GM19099 (cell line): ENCODE data around the gene NR5A2.

Experiments used
- POLR2A ChIP-seq: IDR thresholded peaks from 3 replicates; pipeline ENCODE4 v1.6.1; 2011; ENCODE audit warnings: low read depth; ENCODE audit not compliant: insufficient read length; ENCODE audit errors: extremely low read depth

NR5A2 gene

GRCh38 chr1:200042552-200043335 is 15.2 kb downstream of the NR5A2 start:
- TF ChIP-seq POLR2A = no peak

DNA sequence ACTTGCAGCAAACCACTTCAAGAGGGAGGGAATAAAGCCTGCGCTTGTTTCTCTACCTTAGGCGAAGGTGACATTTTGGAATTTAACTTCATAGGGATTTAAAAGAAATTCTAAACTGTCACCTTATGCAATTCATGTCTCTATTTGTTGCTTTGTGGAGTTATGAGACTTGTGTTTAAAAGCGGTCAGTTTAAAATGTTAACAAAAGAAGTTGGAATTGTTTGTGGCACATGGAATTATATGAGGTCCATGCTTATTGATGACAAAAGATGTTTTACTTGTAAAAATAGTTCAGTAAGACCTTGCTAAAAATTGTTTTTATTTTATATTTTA is 15.8 kb downstream of the NR5A2 start:
- no peak for TF ChIP-seq POLR2A

DNA sequence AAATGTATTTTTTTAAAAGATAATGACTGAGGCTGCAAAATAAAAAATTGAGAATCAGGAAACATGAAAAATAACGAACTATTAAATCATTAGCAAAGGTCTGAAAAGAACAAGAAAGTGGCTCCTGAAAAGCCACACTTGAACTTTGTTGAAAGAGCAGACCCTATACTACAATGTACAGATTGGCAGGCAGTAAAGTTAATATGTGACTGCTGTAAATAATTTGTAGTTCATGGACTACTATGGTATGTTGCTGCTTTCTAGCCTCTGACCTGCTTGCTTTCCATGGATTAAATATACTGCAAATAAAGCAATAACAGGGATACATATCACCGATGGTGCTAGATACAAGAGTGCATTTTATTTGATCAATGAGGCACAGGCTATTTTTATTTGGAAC is 18.6 kb downstream of the NR5A2 start:
- TF ChIP-seq POLR2A = no peak

DNA sequence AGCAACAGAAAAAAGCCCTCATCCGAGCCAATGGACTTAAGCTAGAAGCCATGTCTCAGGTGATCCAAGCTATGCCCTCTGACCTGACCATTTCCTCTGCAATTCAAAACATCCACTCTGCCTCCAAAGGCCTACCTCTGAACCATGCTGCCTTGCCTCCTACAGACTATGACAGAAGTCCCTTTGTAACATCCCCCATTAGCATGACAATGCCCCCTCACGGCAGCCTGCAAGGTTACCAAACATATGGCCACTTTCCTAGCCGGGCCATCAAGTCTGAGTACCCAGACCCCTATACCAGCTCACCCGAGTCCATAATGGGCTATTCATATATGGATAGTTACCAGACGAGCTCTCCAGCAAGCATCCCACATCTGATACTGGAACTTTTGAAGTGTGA is 20.7 kb downstream of the NR5A2 start:
- no peak for TF ChIP-seq POLR2A

DNA sequence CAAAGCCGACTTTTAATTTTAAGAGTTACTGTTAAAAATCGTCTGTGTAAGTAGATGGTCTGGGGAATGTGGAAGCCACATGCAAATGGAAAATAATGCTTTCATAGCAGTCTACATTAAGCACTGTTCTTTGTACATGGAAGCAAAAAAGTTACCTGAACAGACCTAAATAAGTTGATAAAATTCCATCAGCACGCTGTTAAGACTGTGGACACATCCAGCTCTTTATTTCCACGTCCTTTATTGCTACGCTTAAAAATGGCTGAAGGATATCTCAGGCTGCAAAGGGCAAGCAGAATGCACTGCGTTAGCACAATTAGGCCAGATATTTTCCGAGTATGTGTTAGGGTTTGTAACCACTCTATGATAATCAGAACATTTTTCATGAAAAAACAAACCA is 22.3 kb downstream of the NR5A2 start:
- TF ChIP-seq POLR2A = no peak

GRCh38 chr1:200051620-200052019 is 24.1 kb downstream of the NR5A2 start:
- TF ChIP-seq POLR2A = no peak

DNA sequence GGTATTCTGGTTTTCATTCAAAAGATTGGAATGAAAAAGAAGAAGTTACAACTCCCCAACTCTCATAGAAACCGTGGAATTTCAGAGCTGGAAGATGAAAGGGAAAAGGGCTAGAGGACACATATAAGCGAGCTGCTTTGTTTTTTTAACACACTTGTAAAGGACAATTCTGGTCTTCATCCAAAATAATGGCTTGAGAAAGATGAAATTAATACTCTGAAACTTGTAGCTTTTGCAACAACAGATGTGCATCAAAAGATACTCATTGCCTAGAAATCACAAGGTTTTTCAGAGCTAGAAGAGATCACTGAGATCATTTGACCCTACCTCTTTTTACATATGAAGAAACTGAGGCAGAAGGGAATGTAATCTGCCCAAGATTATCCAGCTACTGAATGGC is 25.6 kb downstream of the NR5A2 start:
- no peak for TF ChIP-seq POLR2A

GRCh38 chr1:200053646-200054045 is 26.1 kb downstream of the NR5A2 start:
- no peak for TF ChIP-seq POLR2A

GRCh38 chr1:200058341-200058740 is 30.8 kb downstream of the NR5A2 start:
- TF ChIP-seq POLR2A = no peak

- no peak for TF ChIP-seq POLR2A
Measured at GRCh38 chr1:200062143-200062542, 34.6 kb downstream of the NR5A2 start.

GRCh38 chr1:200072636-200073285 is 45.3 kb downstream of the NR5A2 start:
- no peak for TF ChIP-seq POLR2A

DNA sequence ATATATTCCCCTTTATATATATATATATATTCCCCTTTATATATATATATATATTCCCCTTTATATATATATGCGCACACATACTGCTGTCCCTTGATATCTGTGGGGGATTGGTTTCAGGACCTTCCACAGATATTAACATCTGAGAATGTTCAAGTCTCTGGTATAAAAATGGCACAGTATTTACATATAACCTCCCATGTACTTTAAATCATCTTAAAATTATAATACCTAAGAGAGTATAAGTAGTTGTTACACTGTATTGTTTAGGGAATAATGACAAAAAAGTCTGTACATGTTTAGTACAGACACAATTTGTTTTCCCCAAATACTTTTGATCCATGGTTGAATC is 45.8 kb downstream of the NR5A2 start:
- no peak for TF ChIP-seq POLR2A

- no peak for TF ChIP-seq POLR2A
Measured at GRCh38 chr1:200075522-200075921, 48.0 kb downstream of the NR5A2 start.

- TF ChIP-seq POLR2A = no peak
Measured at GRCh38 chr1:200075938-200076546, 48.5 kb downstream of the NR5A2 start.

GRCh38 chr1:200079232-200079940 is 51.9 kb downstream of the NR5A2 start:
- TF ChIP-seq POLR2A = no peak

DNA sequence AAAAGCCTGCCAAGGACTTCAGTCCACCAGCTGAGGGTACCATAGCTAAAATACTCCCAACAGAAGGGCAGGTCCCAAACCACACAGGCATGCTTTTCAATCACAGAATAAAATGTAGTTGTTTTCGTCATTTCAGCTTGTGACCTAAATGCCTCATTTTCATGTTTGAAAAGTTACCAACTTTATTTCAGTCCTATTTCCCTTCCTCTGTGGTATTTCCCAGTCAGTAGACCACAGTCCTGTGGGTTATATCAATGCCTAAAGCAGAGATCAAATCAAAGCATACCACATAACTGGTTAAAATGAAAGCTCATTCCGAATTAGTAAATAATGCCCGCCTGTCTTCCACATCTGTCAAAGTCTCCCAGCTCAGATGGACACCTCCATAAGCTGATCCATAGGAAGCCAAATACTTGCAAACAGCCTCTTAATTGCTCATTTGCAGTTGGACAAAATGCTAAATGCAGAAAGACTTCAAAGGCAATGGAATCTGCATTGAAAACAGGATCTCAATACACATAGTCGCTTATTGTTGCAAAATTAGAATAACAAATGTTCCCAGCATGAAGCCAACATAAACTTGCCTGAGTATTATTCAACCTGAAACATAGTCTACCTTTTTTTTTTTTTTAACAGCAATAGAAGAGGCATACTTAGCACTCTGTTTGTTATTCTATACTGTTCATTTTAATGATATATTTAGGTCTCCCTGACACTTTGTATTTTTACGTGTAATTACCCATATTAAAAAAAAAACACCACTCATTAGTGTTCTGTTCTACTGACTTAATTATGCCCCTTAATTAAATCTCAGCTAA is 53.9 kb downstream of the NR5A2 start:
- TF ChIP-seq POLR2A = no peak

DNA sequence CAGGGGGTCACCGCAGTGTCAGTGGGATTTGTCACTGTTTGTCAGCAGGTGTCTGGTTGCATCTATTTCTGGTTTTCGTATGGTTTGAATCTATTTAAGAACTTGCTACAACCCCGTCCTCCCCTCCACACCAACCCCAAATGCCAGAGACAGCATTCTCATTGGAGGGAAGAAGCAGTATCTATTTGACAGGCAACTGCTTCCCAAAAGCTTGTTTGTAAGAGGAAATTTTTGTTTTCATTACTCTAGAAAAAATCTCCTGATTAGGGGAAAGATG is 54.4 kb downstream of the NR5A2 start:
- TF ChIP-seq POLR2A = no peak
